Mesenchymal stem cell (in vitro differentiated cells and primary cell): ENCODE results near the gene EEA1.

Experiments used
- DNase-seq: peaks from one replicate; pipeline ENCODE4 v3.0.0-alpha.2; 2013
- H2AFZ ChIP-seq: one replicate; pipeline ENCODE4 v1.6.1; 2013; ENCODE audit warnings: low read depth, mild to moderate bottlenecking, control low read depth, inconsistent platforms, low read length, moderate library complexity
- H2AK5ac ChIP-seq: 2 replicates; pipeline ENCODE4 v1.6.1; 2013; ENCODE audit warnings: low read length, moderate library complexity, mild to moderate bottlenecking, inconsistent platforms; ENCODE audit not compliant: severe bottlenecking
- H2BK120ac ChIP-seq: one replicate; pipeline ENCODE4 v1.6.1; 2013; ENCODE audit warnings: low read depth, mild to moderate bottlenecking, inconsistent platforms, low read length, moderate library complexity
- H2BK12ac ChIP-seq, 2 experiments: one replicate each; pipeline ENCODE4 v1.6.1; 2013; ENCODE audit warnings: inconsistent platforms in 2 of 2, low read length in 2 of 2, mild to moderate bottlenecking in 2 of 2, moderate library complexity in 2 of 2, control low read depth in 1 of 2
- H2BK15ac ChIP-seq: one replicate; pipeline ENCODE4 v1.6.1; 2013; ENCODE audit warnings: mild to moderate bottlenecking, low read depth, inconsistent platforms; ENCODE audit not compliant: poor library complexity, severe bottlenecking
- H2BK5ac ChIP-seq: 2 replicates; pipeline ENCODE4 v1.6.1; 2013; ENCODE audit warnings: low read depth, mild to moderate bottlenecking, low read length, control low read depth, inconsistent platforms; ENCODE audit not compliant: poor library complexity, severe bottlenecking
- H3K14ac ChIP-seq, 2 experiments: one replicate each; pipeline ENCODE4 v1.6.1; 2013; ENCODE audit warnings: inconsistent platforms in 2 of 2, low read length in 2 of 2, control low read depth in 1 of 2, mild to moderate bottlenecking in 1 of 2, moderate library complexity in 1 of 2
- H3K18ac ChIP-seq, 2 experiments: one replicate each; pipeline ENCODE4 v1.6.1; 2013; ENCODE audit warnings: inconsistent platforms in 2 of 2, low read length in 2 of 2, control low read depth in 1 of 2, low read depth in 1 of 2, mild to moderate bottlenecking in 1 of 2
- H3K23ac ChIP-seq, 2 experiments: one replicate each; pipeline ENCODE4 v1.6.1; 2013; ENCODE audit warnings: inconsistent platforms in 2 of 2, low read length in 2 of 2, mild to moderate bottlenecking in 2 of 2, moderate library complexity in 2 of 2, control low read depth in 1 of 2
- H3K27ac ChIP-seq: 2 replicates; pipeline ENCODE4 v1.5.1; 2013; ENCODE audit warnings: mild to moderate bottlenecking, moderate library complexity, low read length, control low read depth, inconsistent platforms; ENCODE audit not compliant: poor library complexity, severe bottlenecking
- H3K27me3 ChIP-seq, 2 experiments: 2 replicates each; pipeline versions ENCODE4 v1.6.1 to v1.7.0; 2013; ENCODE audit warnings: low read length in 2 of 2, mild to moderate bottlenecking in 2 of 2, moderate library complexity in 2 of 2, control low read depth in 1 of 2, inconsistent platforms in 1 of 2; ENCODE audit not compliant: control insufficient read depth in 1 of 2, insufficient read depth in 1 of 2
- H3K36me3 ChIP-seq, 2 experiments: 2 replicates each; pipeline versions ENCODE4 v1.6.1 to v1.7.0; 2013; ENCODE audit warnings: low read length in 2 of 2, control low read depth in 1 of 2, inconsistent platforms in 1 of 2, low read depth in 1 of 2, mild to moderate bottlenecking in 1 of 2; ENCODE audit not compliant: insufficient read depth in 2 of 2, control insufficient read depth in 1 of 2
- H3K4ac ChIP-seq, 2 experiments: one replicate each; pipeline ENCODE4 v1.6.1; 2013; ENCODE audit warnings: inconsistent platforms in 2 of 2, low read length in 2 of 2, mild to moderate bottlenecking in 2 of 2, moderate library complexity in 2 of 2, control low read depth in 1 of 2, low read depth in 1 of 2
- H3K4me1 ChIP-seq: 2 replicates; pipeline ENCODE4 v1.6.1; 2013; ENCODE audit warnings: low read depth, low read length, control low read depth; ENCODE audit not compliant: control insufficient read depth, insufficient read depth
- H3K4me2 ChIP-seq: 2 replicates; pipeline ENCODE4 v1.6.1; 2013; ENCODE audit warnings: low read length, mild to moderate bottlenecking, inconsistent platforms; ENCODE audit not compliant: poor library complexity, severe bottlenecking
- H3K4me3 ChIP-seq, 2 experiments: 2 replicates each; pipeline versions ENCODE4 v1.5.1 to v1.7.0; 2013; ENCODE audit warnings: low read length in 2 of 2, mild to moderate bottlenecking in 2 of 2, control low read depth in 1 of 2, low read depth in 1 of 2; ENCODE audit not compliant: insufficient read depth in 1 of 2
- H3K79me1 ChIP-seq: replicated peaks from 2 replicates; pipeline ENCODE4 v1.6.1; 2013; ENCODE audit warnings: mild to moderate bottlenecking, control low read depth, low read length, inconsistent platforms; ENCODE audit not compliant: poor library complexity, severe bottlenecking
- H3K9ac ChIP-seq: 2 replicates; pipeline ENCODE4 v1.7.0; 2013; ENCODE audit warnings: mild to moderate bottlenecking, low read length, moderate library complexity
- H3K9me3 ChIP-seq: 2 replicates; pipeline ENCODE4 v1.7.0; 2013; ENCODE audit warnings: mild to moderate bottlenecking, low read length; ENCODE audit not compliant: control insufficient read depth
- H4K8ac ChIP-seq: one replicate; pipeline ENCODE4 v1.6.1; 2013; ENCODE audit warnings: inconsistent platforms, mild to moderate bottlenecking, low read length, moderate library complexity
- H4K91ac ChIP-seq: one replicate; pipeline ENCODE4 v1.6.1; 2013; ENCODE audit warnings: mild to moderate bottlenecking, low read length, inconsistent platforms
- WGBS: methylation state at CpG from one replicate; pipeline ENCODE4 v1.1.7; 2013; ENCODE audit warnings: mixed read lengths; 5-methylcytosine and 5-hydroxymethylcytosine counted together

The EEA1 gene

GRCh38 chr12:92737855-92738850, 190.9 kb downstream of the EEA1 start:
- Histone ChIP-seq H3K9me3 (no peaks in the 10 kb centered on the region), H2AK5ac (no peak overlapping the region), H3K27me3 (no peaks in the 10 kb centered on the region), H3K18ac (peak overlapping the region in 1 of 2 experiments; percentile 13), H3K27ac (no peak overlapping the region), H3K14ac (no peak overlapping the region), H4K91ac (no peak overlapping the region), H3K4me2 (no peak overlapping the region), H2BK12ac (no peak overlapping the region), H3K4ac (no peak overlapping the region), H2AFZ (no peak overlapping the region), H2BK5ac (no peak overlapping the region), H2BK120ac (no peak overlapping the region), H3K23ac (no peak overlapping the region), H2BK15ac (no peak overlapping the region), H4K8ac (no peak overlapping the region), H3K79me1 (no peaks in the 10 kb centered on the region), H3K4me1 (no peaks in the 10 kb centered on the region), H3K4me3 (no peak overlapping the region), H3K36me3 (no peaks in the 10 kb centered on the region), H3K9ac (no peak overlapping the region)
- 87% methylated on average over 7 of the region's 7 CpGs for WGBS
- DNase-seq = no peak

DNA sequence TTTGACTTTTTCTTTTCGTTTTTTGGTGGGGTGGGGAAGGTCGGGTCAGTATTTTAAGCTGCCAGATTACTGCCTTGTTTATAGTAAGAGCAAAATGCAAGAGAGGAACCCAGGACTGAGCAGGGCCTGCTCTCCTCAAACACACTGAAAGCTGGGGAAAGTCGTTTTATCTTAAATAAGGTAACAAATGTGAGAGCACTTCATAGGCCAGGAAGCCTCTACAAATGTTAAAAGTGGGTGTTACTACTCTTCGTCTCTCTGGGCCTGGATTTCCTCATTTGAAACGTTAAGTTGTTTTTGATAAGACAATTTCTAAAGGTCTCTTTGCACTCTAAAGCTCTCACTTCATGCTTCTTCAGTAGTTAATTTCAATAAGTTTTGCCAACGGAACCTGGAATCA, 192.5 kb downstream of the EEA1 start:
- Histone ChIP-seq H3K23ac (no peak overlapping the region), H3K9me3 (no peaks in the 10 kb centered on the region), H2BK15ac (no peak overlapping the region), H3K4me2 (no peak overlapping the region), H2BK120ac (no peak overlapping the region), H2AK5ac (no peak overlapping the region), H3K27ac (no peak overlapping the region), H3K14ac (no peak overlapping the region), H3K4ac (no peak overlapping the region), H2BK12ac (no peak overlapping the region), H4K91ac (no peak overlapping the region), H3K4me1 (no peaks in the 10 kb centered on the region), H3K36me3 (no peaks in the 10 kb centered on the region), H3K4me3 (no peak overlapping the region), H4K8ac (no peak overlapping the region), H2AFZ (no peak overlapping the region), H3K27me3 (no peaks in the 10 kb centered on the region), H2BK5ac (no peak overlapping the region), H3K9ac (no peak overlapping the region), H3K79me1 (no peaks in the 10 kb centered on the region), H3K18ac (no peak overlapping the region)
- WGBS = 62% methylated on average over 6 of the region's 6 CpGs
- no peak for DNase-seq

- Histone ChIP-seq H2BK5ac (no peak overlapping the region), H2AK5ac (no peak overlapping the region), H3K4me1 (no peaks in the 10 kb centered on the region), H3K4me3 (peak overlapping the region in 1 of 2 experiments; percentile 45), H2AFZ (no peak overlapping the region), H2BK120ac (no peak overlapping the region), H3K36me3 (no peaks in the 10 kb centered on the region), H4K91ac (no peak overlapping the region), H2BK15ac (no peak overlapping the region), H4K8ac (peak overlapping the region; percentile 66), H3K79me1 (no peaks in the 10 kb centered on the region), H3K23ac (no peak overlapping the region), H3K27me3 (no peaks in the 10 kb centered on the region), H3K4ac (no peak overlapping the region), H3K9me3 (no peaks in the 10 kb centered on the region), H3K27ac (no peak overlapping the region), H3K9ac (peak overlapping the region; percentile 85), H3K4me2 (no peak overlapping the region), H3K14ac (no peak overlapping the region), H3K18ac (peak overlapping the region in 1 of 2 experiments; percentile 70), H2BK12ac (peak overlapping the region; percentile 21 to 88)
- peak; percentile 98 for DNase-seq
- WGBS = 30% methylated on average over 2 of the region's 3 CpGs
Observed at GRCh38 chr12:92735131-92735721, 193.9 kb downstream of the EEA1 start.

- no peak for DNase-seq
- no peak overlapping the region for H2AFZ ChIP-seq
- H2BK120ac ChIP-seq = no peak overlapping the region
- no peaks in the 10 kb centered on the region for H3K9me3 ChIP-seq
- no peak overlapping the region for H3K4ac ChIP-seq
- H3K4me3 ChIP-seq = no peak overlapping the region
- no peaks in the 10 kb centered on the region for H3K79me1 ChIP-seq
- H3K18ac ChIP-seq = no peak overlapping the region
- H3K14ac ChIP-seq = no peak overlapping the region
- H4K91ac ChIP-seq = peak overlapping the region; percentile 3
- H2BK12ac ChIP-seq = peak overlapping the region in 1 of 2 experiments; percentile 1
- H3K23ac ChIP-seq = no peak overlapping the region
- 85% methylated on average over 3 of the region's 3 CpGs for WGBS
- no peak overlapping the region for H4K8ac ChIP-seq
- no peak overlapping the region for H2BK5ac ChIP-seq
- no peaks in the 10 kb centered on the region for H3K36me3 ChIP-seq
- H3K4me1 ChIP-seq = no peaks in the 10 kb centered on the region
- H2AK5ac ChIP-seq = no peak overlapping the region
- H3K4me2 ChIP-seq = no peak overlapping the region
- H3K27me3 ChIP-seq = no peaks in the 10 kb centered on the region
- H3K9ac ChIP-seq = no peak overlapping the region
- H3K27ac ChIP-seq = no peak overlapping the region
- no peak overlapping the region for H2BK15ac ChIP-seq
Observed at GRCh38 chr12:92733661-92734060, 195.4 kb downstream of the EEA1 start.
